Rectal smooth muscle tissue (tissue), 1 donor: ENCODE measurements around the gene ADGRB3.
"Not testable (repeated sequence)": the region's sequence is repeated elsewhere in the genome, so short reads cannot be mapped to it uniquely, and the experiment has no call there.

Experiments used
- H3K27ac ChIP-seq: one replicate; pipeline ENCODE4 v1.7.0; 2013; ENCODE audit warnings: low read depth, low read length, inconsistent platforms
- H3K27me3 ChIP-seq: one replicate; pipeline ENCODE4 v1.7.0; 2013; ENCODE audit warnings: low read length; ENCODE audit not compliant: control insufficient read depth, insufficient read depth
- H3K36me3 ChIP-seq: one replicate; pipeline ENCODE4 v1.7.0; 2013; ENCODE audit warnings: low read length; ENCODE audit not compliant: control insufficient read depth, insufficient read depth
- H3K4me1 ChIP-seq: one replicate; pipeline ENCODE4 v1.7.0; 2013; ENCODE audit warnings: low read length; ENCODE audit not compliant: control insufficient read depth, insufficient read depth
- H3K4me3 ChIP-seq: one replicate; pipeline ENCODE4 v1.7.0; 2013; ENCODE audit warnings: low read length
- H3K9ac ChIP-seq: one replicate; pipeline ENCODE4 v1.7.0; 2013; ENCODE audit warnings: low read length

The ADGRB3 gene

DNA sequence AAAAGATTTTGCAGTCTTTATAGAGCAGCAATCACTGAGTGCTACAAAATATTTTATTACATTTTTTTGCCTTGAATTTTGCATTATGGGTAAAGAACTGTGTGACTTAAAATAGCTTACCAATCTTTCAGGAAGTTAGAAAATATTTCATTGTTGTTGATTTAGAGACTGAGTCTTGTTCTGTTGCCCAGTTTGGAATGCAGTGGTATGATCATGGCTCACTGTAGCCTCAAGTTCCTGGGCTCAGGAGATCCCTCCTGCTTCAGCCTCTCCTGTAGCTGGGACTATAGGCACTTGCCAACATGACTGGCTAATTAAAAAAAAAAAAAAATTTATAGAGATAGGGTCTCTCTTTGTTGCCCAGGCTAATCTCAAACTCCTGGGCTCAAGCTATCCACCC lies 100.8 kb downstream of the ADGRB3 start:
- Histone ChIP-seq H3K4me3 (no peak overlapping the region), H3K36me3 (no peaks in the 10 kb centered on the region), H3K27me3 (no peaks in the 10 kb centered on the region), H3K9ac (no peak overlapping the region), H3K4me1 (no peaks in the 10 kb centered on the region), H3K27ac (no peak overlapping the region)

DNA sequence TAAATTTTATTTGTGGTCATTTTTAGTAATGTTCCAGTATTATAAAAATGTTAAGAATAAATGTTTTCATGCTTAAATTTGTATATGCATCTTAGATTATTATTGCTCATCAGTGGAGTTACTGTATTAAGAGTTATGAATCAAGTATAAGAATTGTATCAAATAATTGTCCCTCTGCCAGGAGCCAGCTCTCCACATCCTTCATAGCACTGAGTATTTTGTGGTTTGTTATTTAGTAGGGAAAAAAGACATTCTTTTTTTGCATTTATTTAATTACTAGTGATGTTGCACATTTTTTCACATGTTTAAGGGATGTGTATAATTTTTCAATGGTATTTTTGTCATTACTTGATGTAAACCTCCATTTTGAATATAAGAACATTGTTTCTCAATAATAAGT lies 102.0 kb downstream of the ADGRB3 start:
- Histone ChIP-seq H3K4me1 (no peaks in the 10 kb centered on the region), H3K27ac (no peak overlapping the region), H3K9ac (no peak overlapping the region), H3K4me3 (no peak overlapping the region), H3K27me3 (no peaks in the 10 kb centered on the region), H3K36me3 (no peaks in the 10 kb centered on the region)

DNA sequence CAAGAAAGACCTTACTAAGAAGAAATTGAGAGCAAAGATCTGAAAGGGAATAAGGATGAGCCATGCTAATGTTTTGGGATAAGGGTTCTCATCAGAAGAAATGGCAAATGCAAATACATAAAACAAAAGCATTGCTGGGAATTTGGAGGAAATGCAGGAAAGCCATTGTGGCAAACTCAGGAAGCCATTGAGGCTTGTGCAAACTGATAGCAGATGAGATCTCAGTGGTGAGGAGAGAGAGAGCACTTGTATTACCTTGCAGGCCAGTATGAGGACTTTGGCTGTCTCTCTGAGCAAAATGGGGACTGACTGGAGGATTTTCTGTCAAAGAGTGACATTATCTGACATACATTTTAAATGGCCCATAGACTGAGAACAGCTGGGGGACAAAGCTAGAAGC lies 103.0 kb downstream of the ADGRB3 start:
- no peaks in the 10 kb centered on the region for H3K36me3 ChIP-seq
- H3K27me3 ChIP-seq, result no peaks in the 10 kb centered on the region
- H3K4me3 ChIP-seq, result no peak overlapping the region
- H3K4me1 ChIP-seq, result no peaks in the 10 kb centered on the region
- no peak overlapping the region for H3K9ac ChIP-seq
- H3K27ac ChIP-seq, result no peak overlapping the region

DNA sequence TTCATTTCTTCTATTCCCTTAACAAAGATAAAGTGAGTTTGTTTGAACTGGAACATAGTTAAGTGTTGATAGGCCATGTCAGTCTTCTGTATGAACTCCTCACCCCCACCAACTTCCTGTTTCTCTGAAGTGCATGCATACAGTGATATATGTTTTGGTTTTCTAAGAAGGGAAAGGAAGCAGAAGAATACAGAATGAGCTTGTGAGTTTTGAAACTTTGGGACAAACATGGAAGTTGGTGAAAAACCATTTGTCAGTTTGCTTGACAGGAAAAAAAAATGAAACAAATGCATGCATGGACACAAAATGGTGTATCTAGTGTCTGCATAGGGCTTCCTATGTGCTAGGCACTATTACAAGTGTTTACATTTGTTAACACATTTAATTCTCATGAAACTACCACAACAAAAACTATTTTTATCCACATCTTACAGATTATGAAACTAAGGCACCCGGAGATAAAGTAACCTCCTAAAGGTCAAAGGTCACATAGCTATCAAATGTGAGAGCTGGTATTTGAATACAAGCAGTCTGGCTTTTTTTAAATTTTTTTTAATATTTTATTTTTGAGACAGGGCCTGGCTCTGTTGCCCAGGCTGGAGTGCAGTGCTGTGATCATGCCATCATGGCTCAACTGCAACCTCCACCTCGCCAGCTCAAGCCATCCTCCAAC lies 105.9 kb downstream of the ADGRB3 start:
- Histone ChIP-seq H3K27ac (no peak overlapping the region), H3K4me3 (no peak overlapping the region), H3K27me3 (no peaks in the 10 kb centered on the region), H3K36me3 (no peaks in the 10 kb centered on the region), H3K4me1 (no peaks in the 10 kb centered on the region), H3K9ac (no peak overlapping the region)

DNA sequence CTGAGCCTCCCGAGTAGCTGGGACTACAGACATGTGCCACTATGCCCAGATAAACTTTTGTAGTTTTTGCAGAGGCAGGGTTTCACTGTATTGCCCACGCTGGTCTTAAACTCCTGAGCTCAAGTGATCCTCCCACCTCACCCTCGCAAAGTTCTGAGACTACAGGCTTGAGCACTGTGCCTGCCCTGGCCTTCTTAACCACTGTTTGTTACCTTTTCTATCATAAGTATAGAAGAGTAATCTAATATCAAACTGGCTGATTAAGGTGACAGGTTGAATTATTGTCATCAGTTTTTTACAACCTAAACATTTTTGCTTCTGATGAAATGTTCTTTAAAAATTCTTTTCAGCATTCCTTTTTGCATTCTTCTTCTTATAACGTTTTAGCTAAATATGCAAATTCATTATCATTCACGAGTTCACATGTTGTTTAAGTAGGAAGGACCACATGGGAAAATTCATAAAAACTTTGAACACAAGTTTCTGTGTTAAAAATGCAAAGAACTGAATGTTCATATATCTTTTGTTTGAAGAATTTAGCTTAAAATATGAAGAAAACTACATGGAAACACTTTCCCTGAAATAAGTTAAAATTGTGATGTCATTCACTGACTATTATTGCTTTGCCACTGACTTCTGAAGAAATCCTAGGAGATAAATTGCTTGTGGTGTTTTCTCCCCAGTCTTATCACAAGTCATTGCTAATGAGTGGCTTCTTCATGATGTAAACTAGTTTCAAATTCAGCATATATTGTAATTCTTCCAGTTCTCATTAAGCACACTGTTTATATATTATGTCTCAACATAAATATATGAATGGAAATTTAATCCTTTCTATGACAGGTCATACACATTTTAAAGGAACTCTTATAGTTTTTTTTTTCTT lies 106.7 kb downstream of the ADGRB3 start:
- no peaks in the 10 kb centered on the region for H3K4me1 ChIP-seq
- no peak overlapping the region for H3K27ac ChIP-seq
- no peak overlapping the region for H3K4me3 ChIP-seq
- H3K27me3 ChIP-seq, result no peaks in the 10 kb centered on the region
- H3K36me3 ChIP-seq, result no peaks in the 10 kb centered on the region
- H3K9ac ChIP-seq, result no peak overlapping the region

GRCh38 chr6:68743099-68743498 lies 108.0 kb downstream of the ADGRB3 start:
- no peak overlapping the region for H3K27ac ChIP-seq
- H3K36me3 ChIP-seq, result no peaks in the 10 kb centered on the region
- no peaks in the 10 kb centered on the region for H3K27me3 ChIP-seq
- no peak overlapping the region for H3K9ac ChIP-seq
- no peak overlapping the region for H3K4me3 ChIP-seq
- H3K4me1 ChIP-seq, result no peaks in the 10 kb centered on the region

DNA sequence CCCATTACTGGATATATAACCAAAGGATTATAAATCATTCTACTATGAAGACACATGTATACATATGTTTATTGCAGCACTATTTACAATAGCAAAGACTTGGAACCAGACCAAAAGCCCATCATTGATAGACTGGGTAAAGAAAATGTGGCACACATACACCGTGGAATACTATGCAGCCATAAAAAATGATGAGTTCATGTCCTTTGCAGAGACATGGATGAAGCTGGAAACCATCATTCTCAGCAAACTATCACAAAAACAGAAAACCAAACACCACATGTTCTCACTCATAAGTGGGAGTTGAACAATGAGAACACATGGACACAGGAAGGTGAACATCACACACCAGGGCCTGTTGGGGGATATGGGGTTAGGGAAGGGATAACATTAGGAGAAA lies 109.3 kb downstream of the ADGRB3 start:
- not testable (repeated sequence) for H3K9ac ChIP-seq, H3K36me3 ChIP-seq, H3K4me3 ChIP-seq, H3K27me3 ChIP-seq, H3K4me1 ChIP-seq, H3K27ac ChIP-seq

DNA sequence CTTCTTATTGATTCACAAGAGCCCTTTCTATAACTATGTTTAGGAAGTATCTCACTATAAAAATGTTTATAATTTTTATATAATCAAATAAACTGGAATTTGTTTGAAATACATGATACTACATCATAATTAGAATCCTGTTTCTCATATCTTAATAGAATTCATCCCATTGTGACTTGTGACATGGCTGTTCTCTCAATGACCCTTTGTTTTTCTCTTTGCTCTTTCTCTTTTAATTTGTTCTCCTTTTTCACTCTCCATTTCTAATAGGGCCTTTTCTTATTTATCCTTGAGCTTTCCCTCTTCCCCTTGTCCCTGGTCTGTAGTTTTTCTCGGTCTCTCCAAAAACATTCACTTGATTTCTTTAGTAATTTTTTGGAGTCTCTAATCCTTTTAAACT lies 111.3 kb downstream of the ADGRB3 start:
- H3K4me3 ChIP-seq, result no peak overlapping the region
- no peak overlapping the region for H3K27ac ChIP-seq
- no peaks in the 10 kb centered on the region for H3K36me3 ChIP-seq
- no peak overlapping the region for H3K9ac ChIP-seq
- H3K4me1 ChIP-seq, result no peaks in the 10 kb centered on the region
- H3K27me3 ChIP-seq, result no peaks in the 10 kb centered on the region

GRCh38 chr6:68747110-68747790 lies 112.2 kb downstream of the ADGRB3 start:
- Histone ChIP-seq H3K27me3 (no peaks in the 10 kb centered on the region), H3K4me3 (no peak overlapping the region), H3K36me3 (no peaks in the 10 kb centered on the region), H3K9ac (no peak overlapping the region), H3K27ac (no peak overlapping the region), H3K4me1 (no peaks in the 10 kb centered on the region)

DNA sequence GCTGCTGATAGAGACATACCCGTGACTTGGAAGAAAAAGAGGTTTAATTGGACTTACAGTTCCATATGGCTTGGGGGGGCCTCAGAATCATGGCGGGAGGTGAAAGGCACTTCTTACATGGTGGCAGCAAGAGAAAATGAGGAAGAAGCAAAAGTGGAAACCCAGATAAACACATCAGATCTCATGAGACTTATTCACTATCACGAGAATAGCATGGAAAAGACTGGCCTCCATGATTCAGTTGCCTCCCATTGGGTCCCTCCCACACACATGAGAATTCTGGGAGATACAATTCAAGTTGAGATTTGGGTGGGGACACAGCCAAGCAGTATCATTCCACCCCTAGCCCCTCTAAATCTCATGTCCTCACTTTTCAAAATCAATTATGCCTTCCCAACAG lies 112.8 kb downstream of the ADGRB3 start:
- not testable (repeated sequence) for H3K36me3 ChIP-seq, H3K4me1 ChIP-seq, H3K9ac ChIP-seq, H3K27ac ChIP-seq, H3K27me3 ChIP-seq, H3K4me3 ChIP-seq

- H3K4me1 ChIP-seq, result no peaks in the 10 kb centered on the region
- no peak overlapping the region for H3K9ac ChIP-seq
- no peak overlapping the region for H3K27ac ChIP-seq
- H3K36me3 ChIP-seq, result no peaks in the 10 kb centered on the region
- no peak overlapping the region for H3K4me3 ChIP-seq
- H3K27me3 ChIP-seq, result no peaks in the 10 kb centered on the region
Measured at GRCh38 chr6:68754681-68755213, 119.7 kb downstream of the ADGRB3 start.
